MM.1S (cell line): Measurements from ENCODE around the gene EPB41.
"Not testable (repeated sequence)": the region's sequence is repeated elsewhere in the genome, so short reads cannot be mapped to it uniquely, and the experiment has no call there.

ENCODE experiments used
- DNase-seq: peaks from one replicate; pipeline ENCODE4 v3.0.0-alpha.2; 2015
- H2AFZ ChIP-seq: fragments of 300-600 bp; sonication (generic); 2 replicates; pipeline ENCODE4 v1.6.0; 2016; ENCODE audit warnings: antibody characterized with exemption, low read length
- H3F3A ChIP-seq: fragments of 300-600 bp; sonication (generic); 2 replicates; pipeline ENCODE4 v1.6.1; 2016; ENCODE audit warnings: mild to moderate bottlenecking, antibody characterized with exemption, low read length, moderate library complexity, mixed read lengths; ENCODE audit not compliant: insufficient read depth
- H3K27ac ChIP-seq: fragments of 300-600 bp; sonication (generic); 2 replicates; pipeline ENCODE4 v1.5.1; 2016; ENCODE audit warnings: mild to moderate bottlenecking, low read length
- H3K27me3 ChIP-seq: fragments of 300-600 bp; sonication (generic); replicated peaks from 2 replicates; pipeline ENCODE4 v1.6.0; 2016; ENCODE audit warnings: low read length; ENCODE audit not compliant: insufficient read depth
- H3K36me3 ChIP-seq: fragments of 300-600 bp; sonication (generic); replicated peaks from 2 replicates; pipeline ENCODE4 v1.6.1; 2016; ENCODE audit warnings: mild to moderate bottlenecking, low read length, mixed read lengths; ENCODE audit not compliant: insufficient read depth
- H3K4me1 ChIP-seq: fragments of 300-600 bp; sonication (generic); 2 replicates; pipeline ENCODE4 v1.6.1; 2016; ENCODE audit warnings: low read length, mixed read lengths
- H3K4me2 ChIP-seq: fragments of 300-600 bp; sonication (generic); 2 replicates; pipeline ENCODE4 v1.6.0; 2016; ENCODE audit warnings: low read depth, low read length
- H3K4me3 ChIP-seq: fragments of 300-600 bp; sonication (generic); 2 replicates; pipeline ENCODE4 v1.5.1; 2016; ENCODE audit warnings: low read length, mixed read lengths
- H3K79me2 ChIP-seq: fragments of 300-600 bp; sonication (generic); 2 replicates; pipeline ENCODE4 v1.6.1; 2016; ENCODE audit warnings: mixed run types, low read length, mixed read lengths
- H3K9ac ChIP-seq: fragments of 300-600 bp; sonication (generic); 2 replicates; pipeline ENCODE4 v1.6.1; 2016; ENCODE audit warnings: low read length, mixed read lengths
- H3K9me2 ChIP-seq: fragments of 300-600 bp; sonication (generic); replicated peaks from 2 replicates; pipeline ENCODE4 v1.6.1; 2016; ENCODE audit warnings: mild to moderate bottlenecking, low read length, mixed read lengths; ENCODE audit not compliant: insufficient read depth
- H3K9me3 ChIP-seq: fragments of 300-600 bp; sonication (generic); replicated peaks from 2 replicates; pipeline ENCODE4 v1.6.1; 2016; ENCODE audit warnings: mild to moderate bottlenecking, low read length, mixed read lengths; ENCODE audit not compliant: insufficient read depth
- H4K20me1 ChIP-seq: fragments of 300-600 bp; sonication (generic); 2 replicates; pipeline ENCODE4 v1.6.1; 2016; ENCODE audit warnings: mild to moderate bottlenecking, low read length, moderate library complexity, mixed read lengths; ENCODE audit not compliant: insufficient read depth
- EZH2 ChIP-seq: fragments of 300-600 bp; sonication (generic); optimal IDR thresholded peaks from 2 replicates; pipeline ENCODE3; 2017; ENCODE audit warnings: low read depth, mild to moderate bottlenecking, antibody characterized with exemption, low read length, mixed read lengths
- EZH2phosphoT487 ChIP-seq: fragments of 300-600 bp; sonication (generic); IDR thresholded peaks from 2 replicates; pipeline ENCODE4 v1.6.1; 2018; ENCODE audit warnings: antibody characterized with exemption, low read length
- TF ChIP-seq, protein P1 (sequence below): fragments of 300-600 bp; sonication (generic); IDR thresholded peaks from 2 replicates; pipeline ENCODE4 v1.5.1; 2016; ENCODE audit warnings: antibody characterized with exemption, low read length, mixed read lengths

EPB41 gene

DNA sequence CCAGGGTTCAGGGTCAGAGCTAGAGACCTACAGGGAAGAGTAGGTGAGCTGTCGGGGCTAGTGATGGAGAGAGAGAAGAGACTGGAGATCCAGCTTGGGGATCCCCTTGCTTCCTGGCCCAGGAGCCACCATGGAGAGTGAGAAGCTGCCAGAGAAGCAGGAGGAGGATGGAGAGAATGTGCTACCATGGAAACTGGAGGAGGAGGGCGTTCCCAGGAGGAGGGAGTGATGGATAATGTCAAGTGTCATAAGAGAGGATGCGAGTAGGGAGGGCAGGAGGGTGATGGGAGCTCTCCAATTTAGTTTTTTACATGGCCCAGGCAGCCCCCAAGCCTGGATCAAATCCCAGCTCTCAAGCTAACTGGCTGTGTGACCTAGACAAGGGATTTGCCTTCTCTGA, 46.5 kb upstream of the EPB41 start:
- Histone ChIP-seq H3K4me2 (no peak overlapping the region), H3K4me3 (no peak overlapping the region), H3K27ac (no peak overlapping the region), H3K4me1 (no peaks in the 10 kb centered on the region), H3K36me3 (no peaks in the 10 kb centered on the region), H3F3A (no peaks in the 10 kb centered on the region), H3K9me2 (no peaks in the 10 kb centered on the region), H2AFZ (no peak overlapping the region), H3K9ac (no peak overlapping the region), H3K9me3 (no peaks in the 10 kb centered on the region), H3K27me3 (peaks cover 15% of the 10 kb centered on the region; the same call in 1 of the 2 replicates), H3K79me2 (no peaks in the 10 kb centered on the region), H4K20me1 (no peaks in the 10 kb centered on the region)
- no peak for TF ChIP-seq EZH2
- TF ChIP-seq EZH2phosphoT487: no peak
- TF ChIP-seq, protein P1, sequence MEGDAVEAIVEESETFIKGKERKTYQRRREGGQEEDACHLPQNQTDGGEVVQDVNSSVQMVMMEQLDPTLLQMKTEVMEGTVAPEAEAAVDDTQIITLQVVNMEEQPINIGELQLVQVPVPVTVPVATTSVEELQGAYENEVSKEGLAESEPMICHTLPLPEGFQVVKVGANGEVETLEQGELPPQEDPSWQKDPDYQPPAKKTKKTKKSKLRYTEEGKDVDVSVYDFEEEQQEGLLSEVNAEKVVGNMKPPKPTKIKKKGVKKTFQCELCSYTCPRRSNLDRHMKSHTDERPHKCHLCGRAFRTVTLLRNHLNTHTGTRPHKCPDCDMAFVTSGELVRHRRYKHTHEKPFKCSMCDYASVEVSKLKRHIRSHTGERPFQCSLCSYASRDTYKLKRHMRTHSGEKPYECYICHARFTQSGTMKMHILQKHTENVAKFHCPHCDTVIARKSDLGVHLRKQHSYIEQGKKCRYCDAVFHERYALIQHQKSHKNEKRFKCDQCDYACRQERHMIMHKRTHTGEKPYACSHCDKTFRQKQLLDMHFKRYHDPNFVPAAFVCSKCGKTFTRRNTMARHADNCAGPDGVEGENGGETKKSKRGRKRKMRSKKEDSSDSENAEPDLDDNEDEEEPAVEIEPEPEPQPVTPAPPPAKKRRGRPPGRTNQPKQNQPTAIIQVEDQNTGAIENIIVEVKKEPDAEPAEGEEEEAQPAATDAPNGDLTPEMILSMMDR: no peak
- DNase-seq: no peak

DNA sequence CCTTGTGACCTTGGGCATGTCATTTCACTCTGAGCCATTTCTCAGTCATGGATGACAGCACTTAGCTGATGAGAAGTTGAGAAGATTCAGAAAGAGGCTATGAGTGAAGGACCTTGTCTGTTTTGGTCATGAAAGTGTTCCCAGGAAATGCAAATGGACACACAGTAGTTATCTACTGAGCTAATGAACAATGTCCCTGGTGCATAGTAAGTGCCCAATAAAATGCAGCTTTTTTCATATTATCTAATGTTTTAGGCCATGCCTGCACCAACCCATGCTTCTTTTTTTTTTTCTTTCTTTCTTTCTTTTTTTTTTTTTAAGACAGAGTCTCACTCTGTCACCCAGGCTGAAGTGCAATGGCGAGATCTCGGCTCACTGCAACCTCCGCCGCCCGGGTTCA, 44.4 kb upstream of the EPB41 start:
- no peak overlapping the region for H3K4me2 ChIP-seq
- H3K27me3 ChIP-seq: peaks cover 13% of the 10 kb centered on the region; the same call in 1 of the 2 replicates
- no peaks in the 10 kb centered on the region for H3K9me2 ChIP-seq
- H3K27ac ChIP-seq: no peak overlapping the region
- H3K9me3 ChIP-seq: no peaks in the 10 kb centered on the region
- DNase-seq: no peak
- no peak overlapping the region for H3K4me3 ChIP-seq
- no peak overlapping the region for H2AFZ ChIP-seq
- no peaks in the 10 kb centered on the region for H3K4me1 ChIP-seq
- no peaks in the 10 kb centered on the region for H4K20me1 ChIP-seq
- no peak overlapping the region for H3K9ac ChIP-seq
- TF ChIP-seq, protein P1: no peak
- TF ChIP-seq EZH2phosphoT487 (no peak), EZH2 (no peak)
- H3K79me2 ChIP-seq: no peaks in the 10 kb centered on the region
- no peaks in the 10 kb centered on the region for H3F3A ChIP-seq
- H3K36me3 ChIP-seq: no peaks in the 10 kb centered on the region

DNA sequence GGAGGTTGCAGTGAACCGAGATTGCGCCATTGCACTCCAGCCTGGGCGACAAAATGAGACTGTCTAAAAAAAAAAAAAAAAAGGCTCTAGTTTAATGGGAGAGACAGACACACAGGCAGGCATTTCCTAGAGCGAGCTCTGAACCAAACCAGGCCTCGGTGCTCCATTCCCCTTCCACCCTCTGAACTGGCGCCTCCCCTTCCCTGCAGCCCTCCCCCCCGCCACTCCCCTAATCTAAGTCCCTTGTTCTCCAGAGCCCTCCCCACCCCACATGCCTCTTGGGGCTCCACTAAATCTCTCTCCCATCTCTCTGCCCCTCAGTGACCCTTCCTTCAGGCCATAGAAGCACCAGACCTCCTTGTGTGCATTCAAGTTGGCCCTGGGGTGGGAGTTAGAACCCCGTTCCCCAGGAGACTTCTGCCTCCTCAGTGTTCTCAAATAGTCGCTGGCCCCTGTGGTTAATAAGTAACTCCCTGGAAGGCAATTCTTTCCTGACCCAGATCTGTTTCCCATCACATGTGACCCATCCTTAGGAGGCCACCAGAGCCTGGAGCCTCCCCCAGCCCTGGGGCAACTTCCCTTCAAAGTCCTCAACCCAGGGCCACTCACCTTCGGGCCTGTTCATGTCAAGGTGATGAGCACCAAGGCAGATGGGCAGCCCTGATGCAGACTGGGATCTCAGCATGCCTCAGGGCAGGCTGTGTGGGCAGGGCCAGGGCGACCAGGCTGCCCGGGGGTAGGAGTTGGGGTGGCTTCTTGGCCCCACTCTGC, 42.6 kb upstream of the EPB41 start:
- no peaks in the 10 kb centered on the region for H3K9me2 ChIP-seq
- no peak overlapping the region for H2AFZ ChIP-seq
- no peak overlapping the region for H3K4me3 ChIP-seq
- no peaks in the 10 kb centered on the region for H3K36me3 ChIP-seq
- H3K79me2 ChIP-seq: no peaks in the 10 kb centered on the region
- no peaks in the 10 kb centered on the region for H3F3A ChIP-seq
- DNase-seq: no peak
- H3K9ac ChIP-seq: no peak overlapping the region
- TF ChIP-seq EZH2 (no peak), EZH2phosphoT487 (no peak)
- TF ChIP-seq, protein P1: no peak
- no peaks in the 10 kb centered on the region for H3K27me3 ChIP-seq
- no peaks in the 10 kb centered on the region for H4K20me1 ChIP-seq
- H3K9me3 ChIP-seq: no peaks in the 10 kb centered on the region
- H3K4me2 ChIP-seq: no peak overlapping the region
- no peak overlapping the region for H3K27ac ChIP-seq
- no peaks in the 10 kb centered on the region for H3K4me1 ChIP-seq

DNA sequence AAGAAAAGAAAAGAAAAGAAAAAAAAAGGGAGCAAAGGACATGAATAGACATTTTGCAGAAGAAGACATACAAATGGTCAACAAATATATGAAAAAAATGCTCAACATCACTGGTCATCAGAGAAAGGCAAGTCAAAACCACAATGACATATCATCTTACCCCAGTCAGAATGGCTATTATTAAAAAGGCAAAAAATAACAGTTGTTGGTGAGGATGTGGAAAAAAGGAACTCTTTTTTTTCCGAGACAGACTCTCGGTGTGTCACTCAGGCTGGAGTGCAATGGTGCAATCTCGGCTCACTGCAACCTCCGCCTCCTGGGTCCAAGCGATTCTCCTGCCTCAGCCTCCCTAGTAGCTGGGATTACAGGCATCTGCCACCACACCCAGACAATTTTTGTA, 39.2 kb upstream of the EPB41 start:
- H4K20me1 ChIP-seq, H3K4me2 ChIP-seq, H3K4me1 ChIP-seq, H3K79me2 ChIP-seq, H3F3A ChIP-seq, DNase-seq, H3K27ac ChIP-seq, H3K9ac ChIP-seq, H3K4me3 ChIP-seq, H3K9me2 ChIP-seq, H3K27me3 ChIP-seq, H2AFZ ChIP-seq, H3K36me3 ChIP-seq, H3K9me3 ChIP-seq: not testable (repeated sequence)
